Stimulated activated CD4-positive, alpha-beta T cell treated with anti-CD3 and anti-CD28 coated beads, Interleukin-12 subunit alpha, Interleukin-12 subunit beta, amount 100 ng/mL, for 48 hours (primary cell): ENCODE measurements around the gene GRAP.
A peak's percentile ranks its signal among the peaks of the same experiment; 100 is the strongest.
"Not testable (repeated sequence)": the region's sequence is repeated elsewhere in the genome, so short reads cannot be mapped to it uniquely, and the experiment has no call there.

Experiments
- DNase-seq, 3 donors: peaks; one replicate each; pipeline ENCODE4 v3.0.0-alpha.2; 2020; ENCODE audit warnings: low read depth in 2 of 3, low spot score in 1 of 3

Gene GRAP

DNA sequence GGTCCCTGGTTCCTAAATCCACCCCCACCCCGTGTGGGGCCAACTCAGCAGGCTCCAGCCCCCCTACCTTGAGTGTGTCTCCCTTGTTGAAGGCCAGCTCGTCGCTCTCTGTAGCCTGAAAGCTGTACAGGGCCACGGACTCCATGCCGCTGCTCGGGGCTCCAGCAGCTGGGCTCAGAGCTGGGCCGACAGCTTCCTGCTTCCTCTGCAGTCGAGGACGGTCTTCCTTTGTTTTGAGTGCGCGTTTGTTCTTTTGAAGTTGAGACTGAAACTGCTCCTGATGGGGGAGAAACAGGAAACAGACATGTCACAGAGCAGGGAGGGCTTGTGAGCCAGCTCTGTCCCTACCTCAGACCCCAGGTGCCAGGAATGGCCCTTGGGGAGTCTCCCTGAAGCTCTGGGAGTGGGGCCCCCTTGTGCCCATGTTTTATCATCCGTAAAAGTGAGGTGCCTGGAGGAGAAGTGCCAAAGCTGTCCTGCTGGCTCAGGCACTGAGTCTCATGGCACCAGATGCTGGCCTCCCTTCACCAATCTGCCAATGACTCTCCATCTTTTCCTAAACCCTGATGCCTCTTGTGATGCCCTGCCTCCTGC is at the start of gene GRAP:
GRAP (minus strand) TSS at position 176 of the 594 bp plus-strand sequence; CDS start at position 145, 31 bp downstream.
- not testable (repeated sequence) for DNase-seq

- DNase-seq, result not testable (repeated sequence)
These were observed 47.1 kb upstream of the GRAP start for GRCh38 chr17:19093684-19094438.

DNA sequence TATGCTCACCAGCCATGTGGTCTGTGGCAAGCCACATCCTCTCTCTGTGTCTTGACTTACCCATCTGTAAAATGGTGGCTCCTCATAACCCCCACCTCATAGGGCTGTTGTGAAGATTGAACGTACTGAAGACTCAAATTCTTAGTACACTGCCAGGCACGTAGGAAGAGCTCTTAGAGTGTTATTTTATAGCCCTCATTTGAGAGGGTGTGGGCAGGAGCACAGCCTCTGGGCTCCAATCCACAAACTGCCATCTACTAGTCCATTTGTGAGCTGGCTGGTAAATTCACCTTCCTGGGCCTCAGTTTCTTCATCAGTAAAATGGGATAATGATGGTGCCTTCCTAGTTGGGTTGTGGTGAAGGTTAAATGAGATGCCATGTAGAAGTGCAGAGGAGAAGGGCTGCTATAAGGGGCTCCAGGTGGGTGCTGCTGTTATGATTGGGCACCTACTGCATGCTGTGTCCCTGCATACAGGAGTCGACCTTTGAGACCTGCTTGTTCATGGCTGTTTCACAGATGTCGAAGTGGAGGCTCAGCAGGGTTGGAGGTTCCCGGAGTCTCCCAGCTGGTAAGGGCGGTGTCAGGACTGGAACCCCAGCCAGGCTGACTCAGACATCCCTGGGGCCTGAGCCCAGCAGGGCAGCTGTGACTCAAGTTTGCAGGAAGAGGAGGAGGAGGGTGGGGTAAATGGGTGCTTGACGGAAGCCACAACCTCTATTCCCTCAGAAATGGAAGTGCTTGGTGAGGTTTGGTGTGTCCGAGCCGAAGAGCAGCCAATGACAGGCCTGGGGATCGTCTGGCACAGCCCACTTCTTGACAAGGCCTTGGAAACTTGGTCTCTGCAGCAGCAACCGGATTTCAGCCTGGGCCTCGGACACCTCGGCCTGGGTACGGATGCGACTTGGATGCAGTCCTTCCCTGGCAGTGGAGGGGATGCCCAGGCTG is 46.3 kb upstream of the GRAP start:
- DNase-seq, result not testable (repeated sequence)

DNA sequence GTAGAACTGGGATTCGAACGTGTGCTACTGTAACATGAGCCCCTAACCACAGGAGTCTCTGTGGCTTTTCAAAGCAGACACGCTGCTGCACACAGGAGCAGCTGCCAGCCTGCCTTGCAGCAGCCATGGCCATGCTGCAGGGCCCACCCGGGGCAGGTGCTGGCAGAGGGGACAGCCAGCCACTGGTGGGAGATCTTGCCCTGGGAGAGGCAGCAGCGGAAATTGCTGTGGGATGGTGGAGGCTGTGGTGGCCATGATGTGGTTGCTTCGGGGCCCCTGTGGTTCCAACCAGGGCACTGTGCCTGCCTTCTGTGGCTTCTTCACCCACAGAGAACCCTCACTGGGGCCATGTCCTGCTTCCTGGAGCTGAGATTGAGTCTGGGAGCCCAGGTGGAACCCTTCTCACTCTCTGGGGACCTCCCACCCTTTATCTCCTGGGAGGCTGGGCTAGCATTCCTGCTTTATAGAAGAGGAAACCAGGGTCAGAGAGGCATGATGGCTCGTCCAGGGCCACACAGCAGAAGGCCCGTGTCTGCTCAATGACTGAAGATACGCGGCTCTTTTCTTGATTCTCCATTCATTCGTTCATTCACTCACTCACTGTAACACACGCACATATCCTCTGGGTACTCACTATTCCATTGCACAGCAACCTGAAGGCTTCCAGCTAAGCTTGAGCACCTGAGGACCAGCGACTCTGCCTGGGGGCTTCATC is 43.5 kb upstream of the GRAP start:
- DNase-seq, result not testable (repeated sequence)

DNA sequence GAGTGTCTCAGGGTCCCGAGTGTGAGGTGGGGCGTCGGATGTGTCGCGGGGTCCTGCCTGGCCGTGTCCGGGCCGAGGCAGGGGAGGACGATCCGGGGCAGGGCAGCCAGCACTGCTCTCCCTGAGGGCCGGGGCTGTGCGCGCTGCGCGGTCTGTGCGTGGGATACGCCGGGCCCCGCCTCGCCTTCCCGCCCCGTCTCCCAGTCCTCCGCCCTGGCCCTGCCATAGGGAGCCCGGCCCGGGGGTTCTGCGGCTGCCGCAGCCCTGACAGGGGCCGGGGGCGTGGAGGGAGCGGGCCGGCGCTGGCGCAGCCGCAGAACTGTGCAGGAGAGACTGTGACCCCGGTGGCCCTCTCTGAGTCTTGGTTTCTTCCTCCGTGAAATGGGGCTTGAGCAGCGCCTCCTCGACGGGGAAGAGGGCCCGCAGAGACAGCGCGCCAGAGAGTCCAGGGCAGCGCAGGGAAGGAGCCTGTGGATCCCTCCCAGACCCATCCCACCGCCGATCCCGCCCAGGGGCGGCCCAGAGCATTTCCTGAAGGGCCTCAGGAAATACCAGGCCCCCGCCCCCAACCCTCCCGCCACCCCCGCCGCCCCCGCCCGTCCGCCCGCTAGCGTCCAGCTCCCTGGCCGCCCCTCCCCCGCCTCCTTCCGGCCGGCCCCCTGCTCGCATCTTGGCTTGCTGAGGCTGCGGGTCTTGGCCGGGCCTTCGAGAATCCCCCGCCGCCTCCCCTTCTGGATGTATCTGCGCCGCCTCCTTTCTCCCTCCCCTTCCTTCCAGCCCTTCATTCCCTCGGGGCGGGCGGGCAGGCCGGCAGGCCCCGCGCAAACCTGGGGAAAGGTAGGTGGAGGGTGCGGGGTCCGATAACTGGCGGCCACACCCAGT is 42.3 kb upstream of the GRAP start:
- not testable (repeated sequence) for DNase-seq

GRCh38 chr17:19077386-19077785 is 30.6 kb upstream of the GRAP start:
- not testable (repeated sequence) for DNase-seq

DNA sequence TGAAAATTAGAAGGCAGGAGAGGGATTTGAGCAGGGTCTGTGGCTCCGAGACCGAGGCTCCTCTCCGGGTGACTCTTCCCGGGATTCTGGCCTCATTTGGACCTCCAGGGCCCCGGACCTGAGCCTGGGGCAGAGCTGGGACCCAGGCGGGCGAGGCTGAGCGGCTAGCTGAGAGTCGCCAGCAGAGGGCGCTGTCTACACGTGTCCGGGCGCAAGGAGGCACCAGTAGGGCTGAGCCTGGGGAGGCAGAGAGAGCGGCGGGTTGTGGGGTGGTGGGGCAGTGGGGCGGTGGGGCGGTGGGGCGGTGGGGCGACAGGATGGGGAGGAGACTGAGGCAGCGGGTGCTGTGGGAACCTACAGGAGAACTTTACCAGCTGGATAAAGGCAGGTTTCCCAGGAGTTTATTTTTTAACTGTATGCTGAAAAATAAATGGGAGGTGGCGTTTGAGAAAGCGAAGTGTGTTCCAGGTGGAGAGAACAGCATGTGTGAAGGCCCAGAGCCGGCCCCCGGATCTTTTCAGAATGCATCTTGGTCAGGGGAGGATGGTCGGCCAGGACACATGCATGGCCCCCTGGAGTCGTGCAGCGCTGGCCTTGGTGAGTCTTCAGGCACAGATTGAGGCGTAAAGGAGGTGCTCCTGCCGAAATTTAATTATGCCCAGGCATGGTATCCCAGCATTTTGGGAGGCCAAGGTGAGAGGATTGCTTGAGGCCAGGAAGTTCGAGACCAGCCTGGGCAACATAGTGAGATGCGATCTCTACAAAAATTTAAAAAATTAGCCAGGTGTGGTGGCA is 29.8 kb upstream of the GRAP start:
- DNase-seq, result peak in 2 of 3 donors; percentile 4 to 5

DNA sequence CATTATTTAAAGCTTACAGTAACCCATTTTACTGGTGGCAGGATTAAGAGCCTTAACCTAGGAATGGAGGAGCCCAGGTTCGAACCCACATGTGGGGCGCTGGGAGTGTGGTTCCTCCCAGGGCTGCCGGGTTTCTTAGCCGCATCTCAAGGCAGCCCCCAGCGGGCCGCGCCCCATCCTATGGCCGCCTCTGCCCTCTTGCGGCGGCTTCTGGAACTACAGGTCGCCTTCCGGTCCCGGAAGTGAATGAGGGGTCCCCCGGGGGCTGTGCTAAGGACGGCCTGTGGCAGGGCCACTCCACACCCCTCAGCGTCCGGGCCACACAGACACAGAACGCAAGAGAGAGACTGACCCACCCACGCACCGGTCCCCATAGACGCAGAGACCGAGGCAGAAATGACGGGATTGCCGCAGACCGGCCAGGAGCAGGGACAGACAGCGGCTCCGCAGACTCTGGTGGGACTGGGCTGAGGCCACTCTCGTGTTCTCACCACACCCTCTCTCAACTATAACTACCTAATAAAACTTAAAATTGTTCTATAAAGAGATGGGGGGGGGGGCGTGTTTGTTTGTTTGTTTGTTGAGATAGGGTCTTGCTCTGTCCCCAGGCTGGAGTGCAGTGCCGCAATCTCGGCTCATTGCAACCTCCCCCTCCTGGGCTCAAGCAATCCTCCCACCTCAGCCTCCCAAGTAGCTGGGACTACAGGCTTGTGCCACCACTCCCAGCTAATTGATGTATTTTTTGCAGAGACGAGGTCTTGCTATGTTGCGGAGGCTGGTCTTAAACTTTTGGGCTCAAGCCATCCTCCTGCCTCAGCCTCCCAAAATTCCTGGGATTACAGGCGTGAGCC is 23.8 kb upstream of the GRAP start:
- not testable (repeated sequence) for DNase-seq

DNA sequence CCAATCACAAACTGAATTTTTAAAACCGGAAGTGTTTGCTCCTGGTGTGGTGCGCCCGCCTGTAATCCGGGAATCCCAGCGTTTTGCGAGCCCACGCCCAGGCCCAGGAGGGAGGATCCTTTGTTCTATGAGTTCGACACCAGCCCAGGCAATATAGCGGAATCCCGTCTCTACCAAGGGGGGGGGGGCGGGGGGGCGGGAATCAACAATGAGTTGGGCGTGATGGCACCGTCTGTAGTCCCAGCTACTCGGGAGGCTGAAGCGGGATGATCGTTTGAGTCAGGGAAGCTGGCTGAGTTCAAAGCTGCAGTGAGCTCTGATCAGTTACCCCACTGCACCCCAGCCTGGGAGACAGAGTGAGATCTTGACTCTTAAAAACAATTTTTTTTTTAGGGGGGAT is 17.6 kb upstream of the GRAP start:
- DNase-seq, result not testable (repeated sequence)

- DNase-seq, result peak; percentile 81 to 92 (median 82)
These were observed 16.7 kb upstream of the GRAP start for GRCh38 chr17:19063326-19063956.

- DNase-seq, result not testable (repeated sequence)
These were observed 16.1 kb upstream of the GRAP start for GRCh38 chr17:19062718-19063325.

DNA sequence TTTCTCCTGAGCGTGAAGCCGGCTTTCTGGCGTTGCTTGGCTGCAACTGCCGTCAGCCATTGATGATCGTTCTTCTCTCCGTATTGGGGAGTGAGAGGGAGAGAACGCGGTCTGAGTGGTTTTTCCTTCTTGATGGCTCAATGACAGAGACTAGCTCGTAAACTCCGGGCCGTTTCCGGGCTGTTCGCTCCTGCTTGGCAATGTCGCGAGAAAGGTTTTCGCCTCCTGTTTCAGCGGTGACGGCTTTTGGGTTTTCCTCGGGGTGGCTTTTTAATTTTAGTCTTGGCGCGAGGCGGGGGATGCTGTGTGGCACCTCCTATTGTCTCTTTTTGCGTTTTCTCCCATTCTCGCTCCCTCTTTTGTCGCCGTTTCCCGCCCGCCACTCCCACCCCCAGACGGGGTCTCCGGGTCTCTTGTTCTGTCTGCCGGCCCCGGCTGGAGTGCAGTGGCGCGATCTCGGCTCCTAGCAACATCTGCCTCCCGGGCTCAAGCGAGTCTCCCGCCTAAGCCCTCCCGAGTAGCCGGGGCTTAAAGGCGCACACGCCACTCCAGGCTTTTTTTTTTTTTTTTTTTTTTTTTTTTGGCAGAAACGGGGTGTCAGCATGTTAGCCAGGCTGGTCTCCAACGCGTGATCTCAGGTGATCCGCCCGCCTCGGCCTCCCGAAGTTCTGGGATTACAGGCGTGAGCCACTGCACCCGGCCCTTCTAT is 15.4 kb upstream of the GRAP start:
- peak in 1 of 3 donors; percentile 97 for DNase-seq

DNA sequence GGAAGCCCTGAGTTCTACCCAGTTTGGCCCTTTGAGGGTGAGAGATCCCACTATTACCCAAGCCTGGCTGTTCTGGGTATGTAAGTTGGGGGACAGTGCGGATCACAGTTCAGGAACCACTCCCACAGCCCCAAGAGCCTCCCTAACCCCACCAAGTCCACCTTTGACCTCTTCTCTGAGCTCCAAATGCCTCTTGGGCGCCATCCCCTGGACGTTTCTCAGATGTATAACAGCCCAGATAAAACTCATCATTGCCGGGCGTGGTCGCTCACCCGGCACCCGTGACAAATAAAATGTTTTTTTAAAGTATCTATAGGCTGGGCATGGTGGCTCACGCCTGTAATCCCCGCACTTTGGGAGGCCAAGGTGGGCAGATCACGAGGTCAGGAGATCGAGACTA is 8.7 kb upstream of the GRAP start:
- DNase-seq, result not testable (repeated sequence)

DNA sequence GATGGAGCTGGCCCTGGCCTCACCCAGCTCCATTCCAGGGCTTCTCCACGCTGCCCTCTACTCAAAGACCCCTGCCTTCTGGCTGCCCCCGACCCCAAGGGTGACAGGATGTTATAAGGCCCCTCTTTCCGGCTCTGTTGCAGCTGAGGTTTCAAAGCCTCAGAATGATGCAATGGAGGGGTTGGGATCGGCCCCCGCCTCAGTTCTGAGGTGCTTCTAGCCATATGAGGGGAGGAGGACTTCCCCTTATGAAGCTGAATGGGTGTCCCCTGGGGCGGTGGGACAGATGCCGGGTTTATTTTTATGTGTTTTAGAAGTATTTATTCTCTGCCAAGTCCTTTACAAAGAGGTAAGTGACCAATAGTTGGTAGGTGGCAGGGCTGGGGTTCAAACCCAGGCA is 2.1 kb upstream of the GRAP start:
- DNase-seq, result not testable (repeated sequence)

DNA sequence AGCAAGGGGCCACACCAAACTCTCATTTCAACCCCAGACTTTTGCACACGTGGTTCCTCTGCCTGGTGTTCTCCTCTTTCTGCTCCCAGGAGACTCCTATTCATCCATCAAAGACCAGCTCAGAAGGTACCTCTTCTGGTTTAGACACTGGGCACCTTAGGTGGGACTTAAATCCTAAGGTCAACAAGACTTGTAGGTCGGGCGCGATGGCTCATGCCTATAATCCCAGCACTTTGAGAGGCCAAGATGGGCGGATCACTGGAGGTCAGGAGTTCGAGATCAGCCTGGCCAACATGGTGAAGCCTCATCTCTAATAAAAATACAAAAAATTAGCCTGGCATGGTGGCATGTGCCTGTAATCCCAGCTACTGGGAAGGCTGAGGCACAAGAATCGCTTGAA is 753 bp upstream of the GRAP start:
- not testable (repeated sequence) for DNase-seq

DNA sequence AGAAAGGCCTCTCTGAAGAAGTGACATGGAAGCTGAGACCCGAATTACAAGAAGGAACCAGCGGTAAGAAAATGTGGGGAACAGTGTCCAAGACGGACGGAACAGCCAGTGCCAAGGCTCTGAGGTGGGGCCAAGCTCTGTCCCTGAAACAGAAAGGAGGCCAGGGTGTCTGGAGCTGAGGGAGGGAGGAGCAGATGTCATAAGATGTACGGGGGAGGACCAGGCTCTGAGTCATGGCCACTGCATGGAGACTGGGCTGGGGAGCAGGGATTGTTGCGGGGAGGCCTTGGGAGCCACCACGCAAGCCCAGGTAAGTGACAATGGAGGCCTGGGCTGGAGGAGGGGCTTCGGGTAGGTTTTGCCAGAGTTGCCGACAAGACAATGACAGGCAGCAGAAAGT is 2.1 kb downstream of the GRAP start:
- not testable (repeated sequence) for DNase-seq

GRCh38 chr17:19043032-19043431 is 3.7 kb downstream of the GRAP start:
- not testable (repeated sequence) for DNase-seq
